Caco-2 (cell line): ENCODE measurements around the gene CAPN2. TPM values are rescaled to one million over a fixed set of nuclear protein-coding genes. Genes with fewer than 3 reads are reported as not detected.

Source experiments
- BruUV-seq: library from RNA; stranded (reverse); fragments of 400-500 nt; replicated peaks from 2 replicates; lab custom pipeline; 2021; lab: Mats Ljungman, UMichigan
- CTCF ChIA-PET: fragments of 300-600 bp; sonication (Branson Sonifier 250); formaldehyde crosslinking; loops from one replicate; lab custom pipeline; 2022; ENCODE audit warnings: antibody characterized with exemption; lab: Charles Lee
- POLR2A ChIA-PET: fragments of 300-600 bp; sonication (Branson Sonifier 250); formaldehyde crosslinking; loops from one replicate; lab custom pipeline; 2022; ENCODE audit warnings: antibody characterized with exemption; lab: Charles Lee
- DNase-seq, 2 experiments: peaks; one replicate each; pipeline versions ENCODE4 v3.0.0 to v3.0.0-alpha.2; 2020 to 2022
- H3K27me3 ChIP-seq: replicated peaks from 2 replicates; pipeline ENCODE4 v1.6.0; 2011; ENCODE audit warnings: low read length; ENCODE audit not compliant: control insufficient read depth, insufficient read depth
- H3K36me3 ChIP-seq: 2 replicates; pipeline ENCODE4 v1.5.1; 2011; ENCODE audit warnings: low read length; ENCODE audit not compliant: control insufficient read depth, insufficient read depth
- H3K4me1 ChIP-seq: fragments of 250-450 bp; sonication (Bioruptor Pico); 2 replicates; pipeline ENCODE4 v1.5.1; 2020; ENCODE audit warnings: mild to moderate bottlenecking
- H3K4me3 ChIP-seq: 2 replicates; pipeline ENCODE4 v1.5.1; 2011; ENCODE audit warnings: low read depth, mild to moderate bottlenecking, control low read depth, low read length
- H3K9me3 ChIP-seq: fragments of 250-450 bp; sonication (Bioruptor Pico); 2 replicates; pipeline ENCODE4 v1.5.1; 2020; ENCODE audit warnings: mild to moderate bottlenecking, moderate library complexity
- H3K27ac Mint-ChIP-seq: one replicate; pipeline ENCODE4 v1.8.0; 2022; ENCODE audit warnings: mixed read lengths; ENCODE audit not compliant: unreplicated experiment
- H3K27me3 Mint-ChIP-seq: one replicate; pipeline ENCODE4 v1.8.0; 2022; ENCODE audit warnings: mixed read lengths; ENCODE audit not compliant: insufficient read depth, unreplicated experiment
- H3K36me3 Mint-ChIP-seq: one replicate; pipeline ENCODE4 v1.8.0; 2022; ENCODE audit warnings: mild to moderate bottlenecking, mixed read lengths; ENCODE audit not compliant: insufficient read depth, unreplicated experiment
- H3K4me1 Mint-ChIP-seq: one replicate; pipeline ENCODE4 v1.8.0; 2022; ENCODE audit warnings: low read depth, mixed read lengths; ENCODE audit not compliant: unreplicated experiment
- H3K4me3 Mint-ChIP-seq: one replicate; pipeline ENCODE4 v1.8.0; 2022; ENCODE audit warnings: mild to moderate bottlenecking, moderate library complexity, mixed read lengths; ENCODE audit not compliant: unreplicated experiment
- H3K9me3 Mint-ChIP-seq: one replicate; pipeline ENCODE4 v1.8.0; 2022; ENCODE audit warnings: mixed read lengths; ENCODE audit not compliant: unreplicated experiment
- CTCF ChIP-seq, 2 experiments: fragments of 200-600 bp in 1 of 2; IDR thresholded peaks; 1 replicate in 1 of 2; 2 replicates in 1 of 2; pipeline versions ENCODE4 v1.5.1 to v1.8.0; 2011 to 2022; ENCODE audit warnings: antibody characterized with exemption in 1 of 2, control low read depth in 1 of 2, inconsistent platforms in 1 of 2, low read depth in 1 of 2, low read length in 1 of 2, mild to moderate bottlenecking in 1 of 2, moderate library complexity in 1 of 2; ENCODE audit not compliant: insufficient read depth in 1 of 2, severe bottlenecking in 1 of 2, unreplicated experiment in 1 of 2
- intact Hi-C: fragments of 100-400 bp; cut with micrococcal nuclease; formaldehyde crosslinking; loops from one replicate; pipeline ENCODE4 v1.10.0; 2022; ENCODE audit not compliant: unreplicated experiment
- total RNA-seq: library from RNA; stranded (reverse); gene quantifications from 2 replicates; pipeline ENCODE4 v1.2.3, GENCODE V29; 2022

Gene CAPN2
- total RNA-seq, 1 experiment from 2014 or later = 157 TPM

- Mint-ChIP-seq H3K27me3 (no peaks in the 10 kb centered on the region), H3K4me1 (peaks cover 41% of the 10 kb centered on the region), H3K9me3 (no peaks in the 10 kb centered on the region), H3K36me3 (peaks cover 7% of the 10 kb centered on the region), H3K4me3 (peak overlapping the region; percentile 1), H3K27ac (peak overlapping the region; percentile 82)
- Histone ChIP-seq H3K4me1 (peaks cover 32% of the 10 kb centered on the region), H3K27me3 (no peaks in the 10 kb centered on the region), H3K9me3 (no peaks in the 10 kb centered on the region), H3K4me3 (no peak overlapping the region), H3K36me3 (no peaks in the 10 kb centered on the region)
- BruUV-seq = no TSS peak
- CTCF ChIA-PET = interaction anchor here (0.6 to 1.1 kb wide), 4 partner anchors 18 to 146 kb away, joined by 3 to 6 read pairs (median 4); no protein-coding TSS in a partner anchor
- no peak for DNase-seq
- intact Hi-C loops = loop anchor here (2.0 kb wide), 1 partner anchor 630 kb away; the partner anchor contains the start of gene NVL
- no peak for TF ChIP-seq CTCF (IDR thresholded peaks at IDR 0.05; ENCODE audit: insufficient read depth in 1 of 2, low read depth in 1 of 2, low read length in 1 of 2, severe bottlenecking in 1 of 2, unreplicated experiment in 1 of 2)
- POLR2A ChIA-PET = interaction anchor here (0.7 to 1.4 kb wide), 3 partner anchors 10 to 19 kb away, joined by 3 to 5 read pairs (median 4); no protein-coding TSS in a partner anchor
Measured at GRCh38 chr1:223700388-223700918, 11.9 kb upstream of the CAPN2 start.

- H3K4me3 Mint-ChIP-seq = peak overlapping the region; percentile 1
- CTCF ChIA-PET = interaction anchor here (0.7 to 1.1 kb wide), 4 partner anchors 18 to 151 kb away, joined by 3 to 6 read pairs (median 4); no protein-coding TSS in a partner anchor
- peak; percentile 78 to 86 for DNase-seq
Measured at GRCh38 chr1:223700942-223701637, 11.2 kb upstream of the CAPN2 start.

More at GRCh38 chr1:223700942-223701637, 11.2 kb upstream of the CAPN2 start:
- intact Hi-C loops = loop anchor here (1.0 to 2.0 kb wide), 2 partner anchors 9 to 630 kb away; partner anchors contain the start of gene NVL
- TSS peak; percentile 70 for BruUV-seq
- Histone ChIP-seq H3K36me3 (no peaks in the 10 kb centered on the region), H3K27me3 (no peaks in the 10 kb centered on the region), H3K4me3 (no peak overlapping the region), H3K4me1 (peaks cover 36% of the 10 kb centered on the region), H3K9me3 (no peaks in the 10 kb centered on the region)
- POLR2A ChIA-PET = interaction anchor here (0.6 to 1.4 kb wide), 4 partner anchors 10 to 18 kb away, joined by 3 to 5 read pairs (median 4); no protein-coding TSS in a partner anchor
- H3K27ac Mint-ChIP-seq = peak overlapping the region; percentile 82
- peaks cover 7% of the 10 kb centered on the region for H3K36me3 Mint-ChIP-seq
- no peaks in the 10 kb centered on the region for H3K9me3 Mint-ChIP-seq
- H3K27me3 Mint-ChIP-seq = no peaks in the 10 kb centered on the region
- peaks cover 45% of the 10 kb centered on the region for H3K4me1 Mint-ChIP-seq
- TF ChIP-seq CTCF (IDR thresholded peaks at IDR 0.05; ENCODE audit: insufficient read depth in 1 of 2, low read depth in 1 of 2, low read length in 1 of 2, severe bottlenecking in 1 of 2, unreplicated experiment in 1 of 2) = no peak
